Erythroblast (primary cell): ENCODE results near the gene CIITA.
"Not testable (repeated sequence)": the region's sequence is repeated elsewhere in the genome, so short reads cannot be mapped to it uniquely, and the experiment has no call there.

ENCODE experiments used
- DNase-seq, 2 experiments: peaks; one replicate each; lab custom pipeline; 2025; lab: John Stamatoyannopoulos, UW
- GATA1 ChIP-seq: IDR thresholded peaks from 2 replicates; pipeline ENCODE4 v1.6.1; 2011; ENCODE audit warnings: low read depth, mild to moderate bottlenecking, control low read depth, low read length, moderate library complexity
- POLR2A ChIP-seq: IDR thresholded peaks from 2 replicates; pipeline ENCODE4 v1.6.1; 2011; ENCODE audit warnings: mild to moderate bottlenecking, low read length

The CIITA gene

GRCh38 chr16:10926094-10926493 is 49.1 kb downstream of the CIITA start:
- TF ChIP-seq GATA1, result no peak
- no peak for TF ChIP-seq POLR2A
- no peak for DNase-seq

- TF ChIP-seq POLR2A (no peak), GATA1 (no peak)
- no peak for DNase-seq
Measured at GRCh38 chr16:10926867-10927266, 49.9 kb downstream of the CIITA start.

GRCh38 chr16:10927497-10928112 is 50.6 kb downstream of the CIITA start:
- DNase-seq, result no peak
- no peak for TF ChIP-seq POLR2A
- TF ChIP-seq GATA1, result no peak

GRCh38 chr16:10929097-10929496 is 52.1 kb downstream of the CIITA start:
- DNase-seq, result not testable (repeated sequence)

- DNase-seq, result no peak
- TF ChIP-seq POLR2A (no peak), GATA1 (no peak)
Measured at GRCh38 chr16:10929853-10930754, 53.1 kb downstream of the CIITA start.

- TF ChIP-seq POLR2A, result no peak
- no peak for TF ChIP-seq GATA1
- no peak for DNase-seq
Measured at GRCh38 chr16:10930755-10931093, 53.7 kb downstream of the CIITA start.

GRCh38 chr16:10931134-10931533 is 54.1 kb downstream of the CIITA start:
- no peak for TF ChIP-seq GATA1
- TF ChIP-seq POLR2A, result no peak
- no peak for DNase-seq

GRCh38 chr16:10931977-10932632 is 55.1 kb downstream of the CIITA start:
- TF ChIP-seq POLR2A (no peak), GATA1 (no peak)
- no peak for DNase-seq

- no peak for TF ChIP-seq POLR2A
- no peak for TF ChIP-seq GATA1
- DNase-seq, result no peak
Measured at GRCh38 chr16:10932959-10933710, 56.1 kb downstream of the CIITA start.

- DNase-seq, result no peak
Measured at GRCh38 chr16:10933865-10934264, 56.9 kb downstream of the CIITA start.

GRCh38 chr16:10934325-10935107 is 57.5 kb downstream of the CIITA start:
- TF ChIP-seq GATA1, result no peak
- no peak for TF ChIP-seq POLR2A
- DNase-seq, result no peak

More at GRCh38 chr16:10933865-10934264, 56.9 kb downstream of the CIITA start:
- TF ChIP-seq POLR2A, result no peak
- TF ChIP-seq GATA1, result no peak

- peak; percentile 76 to 92 for DNase-seq
- TF ChIP-seq GATA1, result no peak
- TF ChIP-seq POLR2A, result peak; percentile 40
Measured at GRCh38 chr16:10935226-10935915, 58.4 kb downstream of the CIITA start.

GRCh38 chr16:10936272-10936984 is 59.4 kb downstream of the CIITA start:
- DNase-seq, result no peak
- TF ChIP-seq POLR2A, result no peak
- TF ChIP-seq GATA1, result no peak
